NCI-H1694 (cell line): ENCODE measurements around the gene RHBDL3.

ENCODE experiments used
- DNase-seq: peaks from one replicate; lab custom pipeline; 2025; lab: John Stamatoyannopoulos, UW

RHBDL3 gene

GRCh38 chr17:32266389-32267301, 1.0 kb downstream of the RHBDL3 start:
- DNase-seq, result no peak

GRCh38 chr17:32267690-32268205, 2.1 kb downstream of the RHBDL3 start:
- no peak for DNase-seq

- DNase-seq, result no peak
Measured at GRCh38 chr17:32268734-32269288, 3.2 kb downstream of the RHBDL3 start.

DNA sequence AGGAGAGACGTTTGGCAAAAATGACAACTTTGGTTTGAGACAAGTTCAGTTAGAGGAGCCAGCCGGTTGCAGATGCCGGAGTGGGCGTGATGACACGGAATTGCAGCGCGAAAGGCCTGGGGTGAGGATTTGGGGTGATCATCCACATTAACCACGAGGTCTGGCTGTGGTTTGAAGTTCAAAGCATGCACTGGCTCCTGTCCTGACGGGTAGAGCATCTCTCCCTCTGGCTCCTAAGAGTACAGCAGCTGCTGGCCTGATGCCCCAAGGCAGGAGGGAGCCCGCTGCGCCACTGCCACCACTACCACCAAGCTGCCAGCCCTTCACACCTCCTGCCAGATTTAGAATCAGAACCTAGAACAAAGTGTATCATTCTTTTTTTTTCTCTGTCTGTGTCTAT, 3.7 kb downstream of the RHBDL3 start:
- peak; percentile 73 for DNase-seq

- no peak for DNase-seq
Measured at GRCh38 chr17:32271844-32272243, 6.2 kb downstream of the RHBDL3 start.

DNA sequence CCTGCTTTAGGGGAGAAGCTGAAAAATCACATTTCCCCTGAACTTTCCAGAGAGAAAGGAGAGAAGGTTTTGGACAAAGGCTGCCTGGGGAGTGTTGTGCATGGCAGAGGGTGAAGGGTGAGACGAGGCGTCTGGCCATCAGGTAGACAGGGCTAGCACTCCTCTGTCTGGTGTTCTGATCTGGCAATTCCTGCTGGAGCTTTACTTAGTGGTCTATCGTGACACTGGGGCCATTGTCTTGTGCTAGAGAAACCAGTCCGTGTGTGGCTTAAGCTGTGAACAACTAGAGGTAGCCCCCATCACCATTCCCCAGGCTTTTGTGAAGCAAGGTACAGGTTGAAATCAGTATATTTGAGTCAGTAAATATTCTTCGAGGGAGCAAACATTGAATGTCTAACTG, 8.5 kb downstream of the RHBDL3 start:
- no peak for DNase-seq

- no peak for DNase-seq
Measured at GRCh38 chr17:32274643-32275042, 9.0 kb downstream of the RHBDL3 start.

DNA sequence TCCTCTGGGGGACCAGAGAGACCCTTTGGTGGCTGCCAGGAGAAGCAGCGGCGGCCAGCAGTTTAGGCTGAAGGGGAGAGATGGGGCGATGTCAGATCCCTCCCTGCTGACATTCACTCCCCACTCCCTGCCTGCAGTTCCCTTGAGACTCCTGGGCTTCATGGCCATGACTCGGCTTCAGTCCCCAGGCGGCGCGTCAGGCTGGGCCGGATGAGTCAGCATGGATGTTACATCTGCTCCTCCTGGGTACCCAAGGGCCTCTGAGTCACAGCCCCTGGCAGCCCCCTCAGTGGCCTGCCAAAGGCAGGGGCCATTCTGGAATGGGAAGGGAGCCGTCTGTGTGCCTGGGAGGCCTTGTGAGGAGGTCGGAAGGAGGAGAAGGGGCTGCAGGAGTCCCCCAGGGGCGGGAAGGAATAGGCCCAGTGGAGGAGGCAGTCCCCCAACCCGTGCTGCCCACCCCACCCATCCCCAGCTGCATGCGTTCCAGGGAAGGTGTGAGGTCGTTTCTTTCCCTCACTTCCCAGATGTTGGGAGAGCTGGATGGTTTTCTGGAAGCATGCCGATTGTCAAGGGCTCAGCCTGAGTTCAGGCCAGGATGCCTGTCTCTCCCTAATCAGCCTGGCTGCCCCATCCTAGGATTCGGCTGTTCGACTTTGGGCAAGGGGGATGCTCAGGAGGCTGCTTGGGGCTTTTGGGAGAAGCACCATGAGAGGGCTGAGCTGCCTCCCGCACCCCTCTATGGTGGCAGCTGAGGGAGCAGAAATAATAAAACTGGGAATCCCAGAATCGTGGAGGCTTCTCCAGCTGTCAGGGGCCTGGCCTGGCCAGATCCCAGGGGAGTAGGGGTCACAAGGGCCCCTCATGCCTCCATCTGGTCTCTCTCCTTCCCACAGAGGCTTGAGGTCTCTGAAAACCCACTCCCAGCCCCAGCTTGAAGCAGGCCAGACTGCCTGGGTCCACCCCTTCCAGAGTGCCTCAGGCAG, 9.7 kb downstream of the RHBDL3 start:
- peak; percentile 77 for DNase-seq

DNA sequence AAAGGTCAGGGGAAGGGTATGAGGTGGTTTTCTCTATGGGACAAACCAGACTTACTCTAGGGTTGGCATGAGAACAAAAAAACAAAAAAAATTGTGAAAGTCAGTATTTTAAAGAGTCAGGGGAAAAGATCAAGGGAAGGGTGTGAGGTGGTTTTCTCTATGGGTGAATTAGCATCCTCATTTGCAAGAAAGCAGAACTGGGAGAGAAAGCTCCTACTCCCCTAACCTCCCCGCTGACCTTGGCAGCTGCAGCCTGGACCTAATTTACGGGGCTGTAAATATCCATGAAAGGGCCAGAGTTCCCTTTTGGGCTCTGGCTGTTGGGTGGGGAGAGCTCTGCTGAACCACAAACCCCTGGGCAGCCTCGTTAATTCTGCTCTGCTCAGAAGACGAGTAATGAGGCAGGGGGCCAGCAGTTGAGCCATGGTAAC, 10.6 kb downstream of the RHBDL3 start:
- DNase-seq, result no peak

DNA sequence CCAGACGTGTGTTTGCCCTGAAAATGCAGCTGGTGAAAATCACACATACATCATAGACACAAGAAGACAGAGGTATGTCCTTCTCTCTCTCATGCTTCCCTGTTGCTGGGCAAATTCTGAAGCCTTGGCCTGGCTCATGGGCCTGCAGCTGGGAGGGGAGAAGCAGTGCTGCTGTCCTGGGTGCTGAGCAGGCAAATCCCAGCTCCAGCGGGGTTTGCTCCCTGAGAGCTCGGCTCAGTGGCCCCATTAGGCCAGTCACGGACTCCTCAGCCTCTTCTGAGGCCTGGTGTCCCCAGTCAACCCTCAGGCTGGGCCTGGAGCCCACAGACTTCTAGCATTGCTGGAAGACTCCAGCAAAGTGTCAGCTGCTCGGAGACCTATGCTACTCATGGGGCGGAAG, 11.7 kb downstream of the RHBDL3 start:
- no peak for DNase-seq

- DNase-seq, result no peak
Measured at GRCh38 chr17:32278815-32279214, 13.2 kb downstream of the RHBDL3 start.

DNA sequence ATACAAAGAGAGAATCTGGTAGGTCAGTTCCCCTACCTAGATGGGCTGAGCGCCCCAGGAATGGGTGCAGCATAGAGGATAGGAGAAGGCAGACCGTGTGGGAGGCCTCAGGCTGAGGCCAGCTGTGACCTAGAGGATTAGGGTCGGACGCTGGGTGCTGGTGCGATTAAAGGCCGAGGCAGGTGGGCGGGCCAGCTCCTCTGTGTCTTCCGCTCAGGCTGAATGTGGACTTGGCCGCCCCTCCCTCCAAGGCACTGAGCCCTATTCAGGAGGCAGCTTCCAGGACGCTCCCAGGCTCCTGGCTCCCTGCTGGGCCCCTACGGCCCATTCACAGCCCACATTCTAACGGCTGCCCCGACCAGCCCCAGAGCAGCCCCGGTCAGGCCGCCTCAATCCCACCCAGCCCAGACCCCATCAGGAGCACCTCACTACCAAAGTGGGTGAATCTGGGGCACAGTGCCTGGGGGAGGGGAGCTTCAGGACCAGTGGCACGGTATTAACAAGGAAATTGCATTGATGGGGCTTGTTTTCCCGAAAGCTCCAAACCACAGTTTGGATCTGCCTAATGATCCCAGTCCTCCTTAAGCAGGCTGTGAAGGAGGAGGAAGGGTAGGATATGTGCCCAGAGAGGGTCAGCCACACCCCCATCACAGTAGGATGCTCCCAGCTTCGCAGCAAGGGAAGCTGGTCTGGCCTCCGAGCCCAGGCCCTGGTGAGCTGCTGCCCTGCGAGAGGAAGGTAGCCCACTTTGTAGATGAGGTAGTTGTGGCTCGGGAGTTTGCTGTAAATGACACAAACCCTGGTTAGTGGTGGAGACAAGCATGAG, 14.5 kb downstream of the RHBDL3 start:
- no peak for DNase-seq

DNA sequence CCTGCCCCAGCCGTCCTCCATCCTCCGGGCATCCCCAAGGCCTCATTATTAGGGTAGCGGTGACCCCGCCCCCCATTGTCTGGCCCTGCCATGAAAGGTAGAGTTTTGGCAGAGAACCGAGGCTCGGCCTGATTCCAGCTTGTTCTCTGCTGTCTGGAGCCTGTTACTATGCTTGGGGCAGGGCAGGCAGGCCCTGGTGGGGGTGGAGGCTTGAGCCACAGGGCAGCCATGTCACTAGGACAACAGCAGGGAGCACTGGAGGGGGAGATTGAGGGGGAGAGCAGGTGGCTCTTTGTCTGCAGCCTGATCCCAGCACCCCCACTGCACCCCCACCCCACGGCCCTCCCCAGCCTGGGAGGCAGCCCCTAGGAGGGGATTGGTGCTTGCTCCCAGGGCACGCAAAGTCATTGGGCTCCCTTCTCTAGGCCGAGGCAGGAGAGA, 15.4 kb downstream of the RHBDL3 start:
- peak; percentile 66 for DNase-seq

- no peak for DNase-seq
Measured at GRCh38 chr17:32283745-32284201, 18.1 kb downstream of the RHBDL3 start.

DNA sequence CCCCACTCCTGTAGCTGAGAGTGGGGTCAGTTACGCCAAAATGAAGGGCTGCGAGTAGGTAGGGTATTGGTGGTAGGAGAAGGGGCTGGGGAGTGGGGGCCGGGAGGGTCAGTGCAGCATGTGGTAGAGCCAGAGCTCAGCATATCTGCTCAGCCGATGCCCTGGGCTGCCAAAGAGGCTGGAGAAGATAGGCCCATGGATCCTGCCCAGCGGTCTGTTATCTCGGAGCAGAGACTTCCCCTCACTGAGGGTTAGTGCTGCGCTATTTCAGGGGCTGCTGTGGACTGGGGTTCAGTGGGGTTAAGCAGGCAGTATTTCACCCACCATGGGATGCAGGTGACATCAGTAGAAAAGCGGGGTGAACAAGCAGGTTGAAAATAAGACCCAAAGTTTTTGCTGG, 19.7 kb downstream of the RHBDL3 start:
- DNase-seq, result no peak

DNA sequence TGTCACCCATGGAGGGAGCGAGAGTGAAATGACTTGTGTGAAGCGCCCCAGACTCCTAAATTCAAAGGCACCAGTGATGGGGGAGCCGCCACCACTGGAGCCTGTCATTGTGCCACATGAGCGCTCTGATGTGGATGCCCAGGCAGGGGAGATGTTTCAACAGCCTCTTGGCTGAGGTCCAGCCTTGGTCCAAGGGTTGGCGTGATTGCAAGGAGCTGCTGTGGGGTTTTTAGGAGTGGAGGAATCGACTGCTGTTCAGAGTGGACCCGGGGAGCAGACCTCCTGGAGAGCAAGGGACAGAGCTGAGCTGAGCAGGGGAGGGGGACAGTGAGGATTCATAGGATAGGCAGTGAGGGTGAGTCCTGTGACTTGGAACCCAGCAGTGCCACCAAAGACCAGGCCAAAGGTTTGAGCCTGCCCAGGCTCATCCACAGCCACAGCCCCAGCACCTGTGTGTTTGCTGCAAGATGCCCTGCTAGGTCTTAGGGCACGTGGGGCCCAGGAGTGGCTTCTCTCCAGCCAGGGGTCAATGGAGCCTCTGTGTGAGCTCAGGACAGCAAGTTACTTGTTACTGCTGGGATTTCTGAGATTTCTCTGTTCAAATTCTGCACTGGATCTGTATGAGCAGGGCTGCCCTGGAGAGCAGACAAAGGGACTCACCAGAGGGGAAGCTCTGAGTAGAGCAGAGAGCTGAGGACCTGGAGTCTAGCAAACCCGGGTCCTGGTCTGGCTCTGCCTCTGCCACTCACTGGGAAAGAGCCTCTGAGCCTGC, 20.3 kb downstream of the RHBDL3 start:
- DNase-seq, result no peak

DNA sequence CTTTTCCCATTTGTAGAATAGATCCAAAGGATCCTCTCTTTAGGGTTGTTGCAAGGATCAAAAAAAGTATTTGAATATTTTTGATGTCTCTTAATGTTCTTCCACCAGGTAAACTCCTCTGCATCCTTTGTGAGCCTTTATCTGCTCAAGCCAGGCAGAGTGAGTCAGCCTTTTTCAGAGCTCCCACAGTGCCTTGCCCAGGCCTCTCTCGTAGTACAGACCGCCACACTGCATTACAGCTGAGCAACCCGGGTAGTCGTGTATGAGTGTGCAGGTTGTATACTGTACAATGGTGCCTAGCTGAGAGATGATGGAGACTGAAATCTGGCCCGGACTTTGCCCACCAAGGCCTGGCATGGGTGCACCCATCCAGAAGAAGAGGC, 20.9 kb downstream of the RHBDL3 start:
- DNase-seq, result no peak

DNA sequence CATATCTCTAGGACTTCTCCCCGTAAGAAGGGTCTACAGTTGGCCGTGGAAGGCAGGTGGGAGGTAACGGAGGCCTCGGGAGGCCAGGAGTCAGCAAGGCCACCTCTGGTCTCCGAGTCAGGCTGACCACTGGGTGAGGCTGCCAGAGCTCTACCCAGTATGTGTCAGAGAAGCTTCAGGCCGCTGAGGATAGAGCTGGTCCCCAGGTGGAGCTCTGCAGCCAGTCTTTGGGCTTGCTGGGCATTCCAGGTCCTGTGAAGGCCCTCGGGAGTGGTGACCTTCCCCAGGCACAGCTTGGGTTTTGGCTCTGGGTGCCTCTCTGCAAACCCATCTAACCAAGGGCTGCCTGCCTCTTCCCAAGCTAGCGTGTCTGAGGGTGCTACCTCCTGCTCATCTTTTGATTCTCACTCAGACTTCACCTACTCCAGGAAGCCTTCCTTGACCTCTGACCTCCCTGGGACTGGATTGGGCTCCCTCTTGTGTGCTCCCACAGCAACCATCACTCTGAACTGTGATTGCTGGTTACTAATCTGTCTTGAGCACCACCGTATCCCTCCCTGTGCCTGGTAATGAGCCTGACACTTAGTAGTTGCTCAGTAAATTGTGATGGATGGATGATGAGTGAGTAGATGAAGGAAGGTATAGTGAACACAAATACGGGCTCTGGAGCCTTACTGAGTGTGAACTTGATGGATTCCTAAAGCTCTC, 22.3 kb downstream of the RHBDL3 start:
- no peak for DNase-seq

DNA sequence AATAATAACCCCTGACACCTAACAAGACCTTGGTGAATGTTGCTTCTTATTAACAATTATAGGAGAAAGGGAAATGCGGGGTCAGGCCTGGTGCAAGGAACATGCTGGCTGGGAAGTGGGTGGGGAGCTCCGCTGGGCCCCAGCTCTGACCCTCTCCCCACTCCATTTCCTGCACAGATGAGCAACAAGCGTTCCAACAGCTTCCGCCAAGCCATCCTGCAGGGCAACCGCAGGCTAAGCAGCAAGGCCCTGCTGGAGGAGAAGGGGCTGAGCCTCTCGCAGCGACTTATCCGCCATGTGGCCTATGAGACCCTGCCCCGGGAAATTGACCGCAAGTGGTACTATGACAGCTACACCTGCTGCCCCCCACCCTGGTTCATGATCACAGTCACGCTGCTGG, 23.0 kb downstream of the RHBDL3 start:
- no peak for DNase-seq
